ENCODE results near the gene VWA1.
"Not testable (repeated sequence)": the region's sequence is repeated elsewhere in the genome, so short reads cannot be mapped to it uniquely, and the experiment has no call there.

VWA1 gene

DNA sequence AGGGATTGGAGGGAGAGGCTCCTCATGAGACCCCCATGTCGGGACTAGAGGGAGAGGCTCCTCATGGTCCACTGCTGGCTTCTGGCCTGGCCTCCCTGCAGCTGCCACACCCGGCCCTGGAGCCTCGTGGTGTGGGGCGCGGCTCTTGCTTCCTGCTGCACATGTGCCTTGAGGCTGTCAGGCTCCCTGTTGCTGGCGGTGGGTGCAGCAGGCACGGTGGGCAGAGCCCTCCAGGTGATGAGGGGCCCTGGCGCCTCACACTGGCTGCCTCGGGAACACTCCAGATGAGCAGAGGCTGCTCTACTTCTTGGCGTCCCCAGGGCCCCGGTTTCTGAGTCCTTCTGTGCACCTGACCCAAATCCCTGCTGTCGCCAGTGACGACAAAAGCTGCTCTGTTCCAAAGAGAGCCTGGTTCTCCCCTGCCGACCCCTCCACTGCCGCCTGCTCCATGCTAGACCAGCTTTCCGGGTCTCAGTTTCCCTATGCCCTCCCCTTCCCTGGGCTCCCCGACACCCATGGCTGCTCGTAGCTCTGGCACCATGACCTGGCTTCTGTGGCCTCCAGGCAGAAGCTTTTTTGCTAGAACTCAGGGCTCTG, 26.3 kb downstream of the VWA1 start:
- no peak for DNase-seq

GRCh38 chr1:1462318-1462966, 27.0 kb downstream of the VWA1 start:
- no peak for DNase-seq

- no peak for DNase-seq
Observed at GRCh38 chr1:1463312-1463711, 27.8 kb downstream of the VWA1 start.

DNA sequence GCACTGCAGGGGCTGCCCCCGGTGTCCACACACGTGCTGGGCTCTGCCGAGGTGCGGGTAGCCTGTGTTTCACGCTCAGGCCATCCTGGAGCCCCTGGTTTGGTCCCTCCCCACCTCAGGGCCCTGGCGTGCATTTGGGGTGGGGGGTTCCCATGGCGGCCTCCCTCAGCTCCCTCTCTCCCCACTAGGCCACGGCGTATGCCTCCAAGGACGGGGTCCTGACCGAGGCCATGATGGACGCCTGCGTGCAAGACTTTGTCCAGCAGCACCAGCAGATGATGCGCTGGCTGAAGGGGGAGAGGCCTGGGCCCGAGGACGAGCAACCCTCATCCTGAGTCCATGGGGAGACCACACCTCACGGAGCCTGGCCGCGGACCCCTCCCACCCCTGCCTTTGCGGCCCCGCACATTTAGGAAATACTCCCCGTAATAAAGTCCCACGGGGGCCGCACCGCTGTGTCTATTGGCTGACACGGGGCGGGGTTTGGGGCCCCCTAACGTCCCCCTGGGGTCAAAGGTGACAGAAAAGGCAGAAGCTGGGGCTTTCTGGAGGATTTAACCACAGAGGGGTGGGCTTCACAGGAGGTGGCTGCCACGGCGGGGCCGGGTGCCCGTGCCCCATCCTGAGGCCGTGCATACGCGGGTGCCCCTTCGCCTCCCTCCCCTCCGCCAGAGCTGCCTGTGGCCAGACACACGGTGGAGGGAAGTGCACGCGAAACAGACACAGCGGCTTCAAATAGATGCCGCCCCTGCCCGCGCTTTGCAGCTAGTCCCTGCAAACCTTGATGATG, 32.9 kb downstream of the VWA1 start:
- not testable (repeated sequence) for DNase-seq

DNA sequence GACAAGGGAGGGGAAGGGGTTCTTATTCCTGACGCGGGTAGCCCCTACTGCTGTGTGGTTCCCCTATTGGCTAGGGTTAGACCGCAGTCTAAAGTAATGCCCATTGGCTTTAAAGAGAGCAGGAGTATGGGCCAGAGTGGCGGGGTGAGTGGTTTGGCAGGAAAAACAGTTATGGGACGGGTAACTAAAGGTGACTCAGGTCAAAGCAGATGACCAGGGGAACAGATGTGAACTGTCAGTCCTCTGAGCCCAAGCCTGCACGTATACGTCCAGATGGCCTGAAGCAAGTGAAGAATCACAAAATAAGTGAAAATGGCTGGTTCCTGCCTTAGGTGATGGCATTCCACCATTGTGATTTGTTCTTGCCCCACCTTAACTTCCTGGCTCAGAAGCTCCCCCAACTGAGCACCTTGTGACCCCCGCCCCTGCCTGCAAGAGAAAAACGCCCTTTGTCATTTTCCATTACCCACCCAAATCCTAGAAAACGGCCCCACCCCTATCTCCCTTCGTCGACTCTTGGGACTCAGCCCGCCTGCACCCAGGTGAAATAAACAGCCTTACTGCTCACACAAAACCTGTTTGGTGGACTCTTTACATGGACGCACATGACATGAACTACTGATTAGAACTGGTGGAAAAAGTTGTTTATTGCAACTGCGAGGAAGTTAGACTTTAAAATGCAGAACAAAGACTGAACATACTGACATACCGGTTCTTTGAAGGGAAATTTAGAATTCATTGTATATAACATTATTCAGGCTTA, 35.3 kb downstream of the VWA1 start:
- no peak for DNase-seq

DNA sequence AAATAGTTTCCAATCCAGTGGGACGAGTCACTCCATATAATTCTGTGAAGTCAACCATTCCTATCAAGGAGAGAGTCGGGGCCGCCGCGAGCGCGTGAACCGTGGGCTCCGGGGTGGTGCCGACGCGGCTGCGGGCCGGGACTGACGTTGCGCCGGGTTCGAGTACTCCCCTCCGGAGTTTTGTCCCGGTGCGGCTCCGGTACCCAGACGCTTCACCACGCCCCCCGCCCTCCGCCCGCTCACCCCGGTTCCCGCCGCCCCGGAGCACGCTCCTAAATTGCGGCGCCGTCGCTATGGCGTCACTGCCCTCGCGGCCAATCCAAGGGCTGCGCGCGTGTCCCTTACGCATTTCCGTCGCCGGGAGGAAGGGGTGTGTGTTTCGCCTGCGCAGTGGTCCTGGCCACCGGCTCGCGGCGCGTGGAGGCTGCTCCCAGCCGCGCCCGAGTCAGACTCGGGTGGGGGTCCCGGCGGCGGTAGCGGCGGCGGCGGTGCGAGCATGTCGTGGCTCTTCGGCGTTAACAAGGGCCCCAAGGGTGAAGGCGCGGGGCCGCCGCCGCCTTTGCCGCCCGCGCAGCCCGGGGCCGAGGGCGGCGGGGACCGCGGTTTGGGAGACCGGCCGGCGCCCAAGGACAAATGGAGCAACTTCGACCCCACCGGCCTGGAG, 36.0 kb downstream of the VWA1 start, which contains the start of gene ATAD3B:
TSS of gene ATAD3B (plus strand) at position 377 of the 664 bp plus-strand sequence. CDS start at position 497, 120 bp downstream.
- DNase-seq = peak; percentile 90

GRCh38 chr1:1472053-1472876, 36.8 kb downstream of the VWA1 start:
- DNase-seq = not testable (repeated sequence)

DNA sequence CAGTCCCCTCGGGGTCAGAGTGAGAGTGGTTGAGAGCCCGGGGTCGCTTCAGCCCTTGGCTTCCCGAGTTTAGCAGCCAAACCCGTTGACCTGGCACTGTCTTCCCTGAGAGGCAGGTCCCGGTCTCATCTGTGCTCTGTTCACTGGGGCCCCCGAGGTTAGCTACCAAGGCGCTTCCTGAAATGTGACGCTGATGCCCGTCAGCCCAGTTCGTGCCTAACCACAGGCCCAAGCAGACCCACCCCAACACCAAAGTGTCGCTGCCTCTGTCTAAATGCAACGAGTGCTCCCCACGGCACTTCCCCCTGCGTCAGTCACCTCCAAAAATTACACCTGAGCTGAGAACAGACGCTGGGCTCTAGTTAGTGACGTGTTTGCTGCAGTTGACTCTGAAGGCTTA, 40.5 kb downstream of the VWA1 start:
- DNase-seq = not testable (repeated sequence)

GRCh38 chr1:1477206-1477605, 41.7 kb downstream of the VWA1 start:
- no peak for DNase-seq

DNA sequence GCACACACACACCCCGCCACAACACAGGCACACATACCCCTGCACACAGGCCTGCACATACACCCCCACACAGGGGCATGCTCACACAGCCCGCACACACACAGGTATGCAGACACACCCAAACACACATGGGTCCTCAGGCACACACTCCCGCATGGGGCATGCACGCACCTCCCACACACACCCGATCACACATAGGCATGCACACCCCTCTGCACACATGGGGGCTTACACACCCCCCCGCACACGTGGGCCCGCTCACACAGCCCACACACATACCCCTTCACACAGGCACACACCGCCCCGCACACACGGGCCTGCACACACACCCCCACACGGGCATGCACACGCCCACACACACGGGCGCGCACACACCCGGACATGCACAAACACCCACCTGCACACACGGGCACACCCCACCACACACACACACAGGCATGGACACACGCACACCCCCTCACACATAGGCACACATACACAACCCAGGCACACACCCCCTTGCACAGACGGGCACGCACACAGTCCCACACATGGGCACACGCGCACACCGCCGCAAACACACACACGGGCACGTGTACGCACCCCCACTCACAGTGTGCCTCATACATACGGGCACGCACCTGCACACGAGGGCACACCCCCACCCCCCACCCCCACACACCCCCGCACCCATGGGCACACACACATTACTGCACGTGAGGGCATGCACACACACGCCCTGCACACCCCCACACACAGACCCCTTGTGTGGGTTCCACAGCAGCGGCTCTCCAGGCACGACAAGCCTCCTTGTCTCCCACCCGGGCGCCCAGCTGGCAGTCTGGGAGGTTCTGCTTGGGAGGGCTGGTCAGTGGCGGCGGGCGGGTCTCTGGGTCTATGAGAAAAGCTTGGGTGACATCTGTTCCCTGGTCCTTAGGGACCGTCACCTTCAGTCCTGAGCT, 44.3 kb downstream of the VWA1 start:
- no peak for DNase-seq

- DNase-seq = not testable (repeated sequence)
Observed at GRCh38 chr1:1480488-1480867, 45.0 kb downstream of the VWA1 start.

- DNase-seq = not testable (repeated sequence)
Observed at GRCh38 chr1:1481811-1482210, 46.3 kb downstream of the VWA1 start.

GRCh38 chr1:1482856-1483255, 47.4 kb downstream of the VWA1 start:
- no peak for DNase-seq

- no peak for DNase-seq
Observed at GRCh38 chr1:1483714-1484113, 48.2 kb downstream of the VWA1 start.

GRCh38 chr1:1484976-1485750, 49.7 kb downstream of the VWA1 start:
- not testable (repeated sequence) for DNase-seq

- not testable (repeated sequence) for DNase-seq
Observed at GRCh38 chr1:1485755-1486317, 50.3 kb downstream of the VWA1 start.

- DNase-seq = no peak
Observed at GRCh38 chr1:1487701-1488100, 52.2 kb downstream of the VWA1 start.

DNA sequence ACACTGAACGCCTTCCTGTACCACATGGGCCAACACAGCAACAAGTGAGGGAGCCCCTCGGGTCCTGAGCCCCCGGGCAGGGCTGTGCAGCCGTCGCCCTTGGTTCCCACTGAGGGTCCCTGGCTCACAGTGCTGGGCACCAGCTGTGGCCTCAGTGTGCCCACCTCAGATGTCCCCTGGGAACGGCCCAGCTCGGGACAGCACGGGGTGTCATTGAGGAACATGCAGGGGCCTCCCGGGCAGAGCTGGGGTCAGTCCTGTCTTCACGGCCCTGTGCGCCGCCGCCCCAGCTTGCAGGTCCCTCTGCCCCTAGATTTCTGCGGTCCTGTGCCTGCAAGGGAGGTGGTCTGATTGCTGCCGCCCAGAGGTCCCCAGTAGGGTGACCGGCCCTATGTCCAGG, 53.7 kb downstream of the VWA1 start:
- no peak for DNase-seq

DNA sequence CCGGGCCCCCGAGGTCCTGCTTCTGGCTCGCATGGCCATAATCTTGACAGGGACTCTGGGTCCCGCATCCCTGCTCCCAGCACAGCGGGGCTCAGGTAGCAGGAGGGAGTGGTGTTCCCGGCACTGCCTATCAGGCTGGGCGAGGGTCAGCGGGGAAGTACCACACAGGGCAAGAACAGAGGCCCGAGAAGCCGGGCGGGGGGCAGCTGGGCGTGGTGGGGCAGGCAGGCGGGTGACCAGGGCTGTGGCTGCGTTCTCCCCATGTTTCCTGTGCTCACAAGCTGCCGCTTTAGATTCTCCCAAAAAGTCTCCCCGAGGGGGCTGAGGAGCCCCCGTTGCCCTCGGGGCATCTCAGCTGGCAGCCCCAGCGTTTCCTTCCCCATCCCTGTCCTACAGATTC, 54.4 kb downstream of the VWA1 start:
- no peak for DNase-seq

All from 8988T (cell line).